HFF-Myc (cell line): ENCODE results near the gene ARIH1.

Source experiments
- DNase-seq: peaks from one replicate; pipeline ENCODE4 v3.0.0-alpha.2; 2011; ENCODE audit warnings: low read depth; ENCODE audit errors: extremely low read depth
- H3K4me3 ChIP-seq: replicated peaks from 2 replicates; pipeline ENCODE4 v1.5.1; 2011; ENCODE audit warnings: low read depth, mild to moderate bottlenecking, control low read depth, low read length
- CTCF ChIP-seq: IDR thresholded peaks from 2 replicates; pipeline ENCODE4 v1.5.1; 2012; ENCODE audit warnings: mild to moderate bottlenecking, low read depth, low read length, control low read depth; ENCODE audit errors: missing control alignments

The ARIH1 gene

GRCh38 chr15:72554471-72555425 is 80.6 kb downstream of the ARIH1 start:
- DNase-seq = no peak
- no peak for TF ChIP-seq CTCF
- H3K4me3 ChIP-seq = no peak overlapping the region

DNA sequence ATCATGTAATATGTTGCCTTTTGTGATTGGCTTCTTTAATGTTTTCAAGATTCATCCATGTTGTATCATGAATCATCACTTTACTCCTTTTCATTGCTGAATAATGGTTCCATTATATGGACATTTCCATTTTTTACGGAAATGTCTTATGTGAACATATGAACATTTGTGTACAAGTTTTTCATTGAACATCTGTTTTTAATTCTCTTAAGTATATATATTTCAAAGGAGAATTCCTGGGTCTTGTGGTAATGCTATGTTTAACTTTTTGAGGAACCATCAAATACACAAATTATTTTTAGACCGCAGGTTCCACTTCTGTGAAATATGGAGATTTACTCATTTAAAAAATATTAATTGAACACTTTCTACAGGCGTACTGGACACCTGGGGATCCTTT is 85.7 kb downstream of the ARIH1 start:
- no peak for TF ChIP-seq CTCF
- no peak for DNase-seq
- no peak overlapping the region for H3K4me3 ChIP-seq

- no peak for DNase-seq
- no peak overlapping the region for H3K4me3 ChIP-seq
- TF ChIP-seq CTCF = no peak
Measured at GRCh38 chr15:72560458-72560857, 86.3 kb downstream of the ARIH1 start.

- no peak for TF ChIP-seq CTCF
- H3K4me3 ChIP-seq = no peak overlapping the region
- DNase-seq = no peak
Measured at GRCh38 chr15:72562386-72562785, 88.3 kb downstream of the ARIH1 start.

DNA sequence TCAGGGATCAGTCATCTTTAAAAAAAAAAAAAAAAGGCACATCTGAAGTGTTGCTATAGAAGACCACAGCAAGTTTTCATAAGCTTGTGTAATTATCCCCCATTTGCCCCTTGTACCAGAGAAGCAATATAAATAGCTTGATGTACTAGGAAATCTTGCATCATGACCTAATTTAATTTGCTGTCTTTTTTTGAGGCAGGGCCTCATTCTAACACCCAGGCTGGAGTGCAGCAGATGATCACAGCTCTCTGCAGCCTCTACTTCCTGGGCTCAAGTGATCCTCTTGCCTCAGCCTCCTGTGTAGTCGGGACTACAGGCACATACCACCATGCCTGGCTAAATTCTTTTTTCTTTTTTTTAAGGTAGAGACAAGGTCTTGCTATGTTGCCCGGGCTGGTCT is 88.7 kb downstream of the ARIH1 start:
- DNase-seq = no peak
- H3K4me3 ChIP-seq = no peak overlapping the region
- no peak for TF ChIP-seq CTCF

- DNase-seq = no peak
- TF ChIP-seq CTCF = no peak
- H3K4me3 ChIP-seq = no peak overlapping the region
Measured at GRCh38 chr15:72564091-72564490, 90.0 kb downstream of the ARIH1 start.
